Left lung (tissue), 10 donors: Measurements from ENCODE around the gene PCNT. TPM values are rescaled to one million over a fixed set of nuclear protein-coding genes. Genes with fewer than 3 reads are reported as not detected.

Source experiments
- ATAC-seq: fragments of 200-7000 bp; cut with Tn5 transposase; one replicate; pipeline ENCODE4 v1.9.1; 2020; ENCODE audit warnings: moderate library complexity
- DNase-seq, 4 donors: peaks; one replicate each; pipeline ENCODE4 v3.0.0-alpha.2; 2013 to 2020
- H3K27ac ChIP-seq, 2 donors: fragments of 200-600 bp; sonication (generic) in 1 of 2; one replicate each; pipeline versions ENCODE4 v1.5.0 to v1.8.0; 2020 to 2021
- H3K27me3 ChIP-seq, 2 donors: fragments of 200-600 bp; sonication (generic) in 1 of 2; one replicate each; pipeline versions ENCODE4 v1.5.0 to v1.8.0; 2020 to 2021
- H3K36me3 ChIP-seq, 2 donors: fragments of 200-600 bp; sonication (generic) in 1 of 2; one replicate each; pipeline versions ENCODE4 v1.5.0 to v1.8.0; 2020 to 2021
- H3K4me1 ChIP-seq, 2 donors: fragments of 200-600 bp; one replicate each; pipeline ENCODE4 v1.8.0; 2021
- H3K4me3 ChIP-seq, 2 donors: fragments of 200-600 bp; sonication (generic) in 1 of 2; one replicate each; pipeline versions ENCODE4 v1.5.0 to v1.8.0; 2020 to 2021; ENCODE audit warnings: mild to moderate bottlenecking in 1 of 2
- H3K9me3 ChIP-seq, 2 donors: fragments of 200-600 bp; sonication (generic) in 1 of 2; one replicate each; pipeline versions ENCODE4 v1.5.0 to v1.8.0; 2020 to 2021
- intact Hi-C, 2 donors: fragments of 100-400 bp; cut with DNase I; formaldehyde crosslinking; loops; one replicate each; pipeline versions ENCODE4 v1.11.2 to v1.14.2; 2022
- polyA plus RNA-seq, 6 donors: library from polyadenylated mRNA; unstranded; fragments of 120-200 nt; gene quantifications; one replicate each; pipeline ENCODE4 v1.2.1, GENCODE V29; 2013; ENCODE audit not compliant: insufficient read length in 6 of 6
- total RNA-seq, 2 donors: library from RNA; stranded (reverse); fragmentation: NEBNext Ultra II Directional; extraction: Animal tissue kit (Norgen Biotek cat#: 25700); gene quantifications; one replicate each; pipeline ENCODE4 v1.2.1, GENCODE V29; 2021
- TF ChIP-seq, protein P1 (sequence below), 2 donors: fragments of 200-600 bp; sonication (generic) in 1 of 2; IDR thresholded peaks; one replicate each; pipeline versions ENCODE4 v1.5.0 to v1.8.0; 2021; ENCODE audit warnings: antibody characterized with exemption in 2 of 2
- donor health status: DM: no; HTN: yes; CAD: no.
- donor health status: DM: no; HTN: no; CAD: no.

PCNT gene
- total and polyA plus RNA-seq, 8 donors, result 25.7 to 35.4 (median 32.4) TPM

DNA sequence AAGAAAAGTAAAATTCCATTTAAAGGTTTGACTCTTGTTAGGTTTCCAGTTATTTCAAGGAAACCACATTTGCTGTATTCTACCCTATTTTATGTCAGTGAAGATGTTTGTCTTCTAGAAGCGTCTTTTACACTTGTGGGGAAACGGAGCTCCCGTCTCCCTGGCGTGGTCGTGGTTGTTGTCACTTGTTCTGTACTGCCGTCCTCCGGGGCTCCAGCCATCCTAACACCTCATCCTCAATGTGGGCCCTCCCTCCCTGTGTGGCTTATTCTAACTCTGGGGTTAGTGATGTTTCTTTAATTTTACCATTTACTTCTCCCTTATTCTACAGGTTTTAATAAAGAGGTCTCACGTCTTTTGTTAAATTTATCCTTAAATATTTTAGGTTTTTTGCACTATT lies 82.0 kb downstream of the PCNT start:
- TF ChIP-seq, protein P1, sequence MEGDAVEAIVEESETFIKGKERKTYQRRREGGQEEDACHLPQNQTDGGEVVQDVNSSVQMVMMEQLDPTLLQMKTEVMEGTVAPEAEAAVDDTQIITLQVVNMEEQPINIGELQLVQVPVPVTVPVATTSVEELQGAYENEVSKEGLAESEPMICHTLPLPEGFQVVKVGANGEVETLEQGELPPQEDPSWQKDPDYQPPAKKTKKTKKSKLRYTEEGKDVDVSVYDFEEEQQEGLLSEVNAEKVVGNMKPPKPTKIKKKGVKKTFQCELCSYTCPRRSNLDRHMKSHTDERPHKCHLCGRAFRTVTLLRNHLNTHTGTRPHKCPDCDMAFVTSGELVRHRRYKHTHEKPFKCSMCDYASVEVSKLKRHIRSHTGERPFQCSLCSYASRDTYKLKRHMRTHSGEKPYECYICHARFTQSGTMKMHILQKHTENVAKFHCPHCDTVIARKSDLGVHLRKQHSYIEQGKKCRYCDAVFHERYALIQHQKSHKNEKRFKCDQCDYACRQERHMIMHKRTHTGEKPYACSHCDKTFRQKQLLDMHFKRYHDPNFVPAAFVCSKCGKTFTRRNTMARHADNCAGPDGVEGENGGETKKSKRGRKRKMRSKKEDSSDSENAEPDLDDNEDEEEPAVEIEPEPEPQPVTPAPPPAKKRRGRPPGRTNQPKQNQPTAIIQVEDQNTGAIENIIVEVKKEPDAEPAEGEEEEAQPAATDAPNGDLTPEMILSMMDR (IDR thresholded peaks at IDR 0.05), result no peak
- Histone ChIP-seq H3K27ac (no peak overlapping the region), H3K4me3 (no peak overlapping the region), H3K4me1 (no peaks in the 10 kb centered on the region), H3K27me3 (no peaks in the 10 kb centered on the region), H3K36me3 (peaks cover 0 to 64% of the 10 kb centered on the region in 2 donors), H3K9me3 (no peaks in the 10 kb centered on the region)
- intact Hi-C loops, result no loop called here
- peak in 1 of 4 donors; percentile 20 for DNase-seq
- no peak for ATAC-seq

DNA sequence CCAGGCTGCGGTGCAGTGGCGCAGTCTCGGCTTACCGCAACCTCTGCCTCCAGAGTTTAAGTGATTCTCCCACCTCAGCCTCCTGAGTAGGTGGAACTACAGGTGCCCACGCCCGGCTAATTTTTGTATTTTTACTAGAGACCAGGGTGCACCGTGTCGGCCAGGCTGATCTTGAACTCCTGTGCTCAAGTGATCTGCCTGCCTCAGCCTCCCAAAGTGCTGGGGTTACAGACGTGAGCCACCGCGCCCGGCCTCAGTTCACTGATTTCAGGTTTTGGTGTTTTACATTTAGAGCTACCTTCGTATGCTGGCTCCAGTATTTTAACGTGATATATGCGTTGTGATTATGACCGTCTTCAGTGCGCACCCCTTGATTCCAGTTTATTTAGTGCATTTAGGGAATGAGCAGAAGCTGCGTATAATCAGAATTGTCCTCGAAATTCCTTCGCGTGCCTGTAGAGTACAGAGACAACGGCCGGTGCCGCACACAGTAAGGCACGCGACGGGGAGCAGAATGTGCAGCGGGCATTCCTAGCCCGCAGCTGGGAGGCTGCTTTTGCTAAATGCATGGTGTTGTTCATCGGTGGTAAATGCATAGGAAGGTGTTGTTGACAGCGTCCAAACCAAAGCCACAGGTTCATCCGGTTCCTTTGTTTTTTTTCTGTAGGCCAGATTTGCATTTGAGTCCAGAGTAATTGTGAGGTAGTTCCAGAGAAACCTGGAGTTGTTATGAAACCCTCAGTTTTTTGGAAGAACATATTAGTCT lies 85.9 kb downstream of the PCNT start:
- intact Hi-C loops, result no loop called here
- DNase-seq, result peak in 1 of 4 donors; percentile 40
- no peak overlapping the region for H3K4me3 ChIP-seq
- no peaks in the 10 kb centered on the region for H3K9me3 ChIP-seq
- H3K4me1 ChIP-seq, result no peaks in the 10 kb centered on the region
- H3K27ac ChIP-seq, result no peak overlapping the region
- no peak for ATAC-seq
- no peaks in the 10 kb centered on the region for H3K27me3 ChIP-seq
- peaks cover 0 to 62% of the 10 kb centered on the region in 2 donors for H3K36me3 ChIP-seq
- TF ChIP-seq, protein P1 (IDR thresholded peaks at IDR 0.05), result no peak

DNA sequence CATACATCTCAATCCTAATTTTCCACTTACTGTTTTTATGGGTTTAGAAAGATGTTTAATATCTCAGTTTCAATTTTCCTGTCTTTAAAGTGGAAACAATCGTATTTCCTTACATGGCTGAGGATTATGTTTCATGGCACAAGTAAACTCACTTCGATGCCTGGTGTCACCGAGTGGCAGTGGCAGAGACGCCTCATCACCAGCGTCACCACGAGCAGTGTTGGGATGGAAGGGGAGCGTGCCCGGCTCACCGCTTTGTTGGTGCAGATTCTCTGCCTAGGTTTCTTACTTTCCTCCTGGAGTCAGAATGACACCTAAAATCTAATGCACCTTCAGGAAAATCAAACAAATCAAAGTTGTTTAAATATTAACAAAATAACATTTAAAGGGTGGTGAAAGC lies 86.6 kb downstream of the PCNT start:
- Histone ChIP-seq H3K4me1 (no peaks in the 10 kb centered on the region), H3K4me3 (no peak overlapping the region), H3K27me3 (no peaks in the 10 kb centered on the region), H3K27ac (no peak overlapping the region), H3K9me3 (no peaks in the 10 kb centered on the region), H3K36me3 (peaks cover 0 to 57% of the 10 kb centered on the region in 2 donors)
- ATAC-seq, result no peak
- TF ChIP-seq, protein P1 (IDR thresholded peaks at IDR 0.05), result no peak
- intact Hi-C loops, result no loop called here
- DNase-seq, result peak in 1 of 4 donors; percentile 40

DNA sequence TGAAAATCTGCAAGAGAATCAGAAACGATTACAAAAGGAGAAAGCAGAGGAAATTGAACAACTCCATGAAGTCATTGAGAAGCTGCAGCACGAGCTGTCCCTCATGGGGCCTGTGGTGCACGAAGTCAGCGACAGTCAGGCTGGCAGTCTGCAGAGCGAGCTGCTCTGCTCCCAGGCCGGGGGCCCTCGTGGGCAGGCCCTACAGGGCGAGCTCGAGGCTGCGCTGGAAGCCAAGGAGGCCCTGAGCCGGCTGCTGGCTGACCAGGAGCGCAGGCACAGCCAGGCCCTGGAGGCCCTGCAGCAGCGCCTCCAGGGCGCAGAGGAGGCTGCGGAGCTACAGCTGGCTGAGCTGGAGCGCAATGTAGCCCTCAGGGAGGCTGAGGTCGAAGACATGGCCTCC lies 87.3 kb downstream of the PCNT start:
- TF ChIP-seq, protein P1 (IDR thresholded peaks at IDR 0.05), result no peak
- intact Hi-C loops, result no loop called here
- Histone ChIP-seq H3K27me3 (no peaks in the 10 kb centered on the region), H3K27ac (no peak overlapping the region), H3K4me1 (no peaks in the 10 kb centered on the region), H3K9me3 (no peaks in the 10 kb centered on the region), H3K36me3 (peaks cover 0 to 60% of the 10 kb centered on the region in 2 donors), H3K4me3 (no peak overlapping the region)
- ATAC-seq, result no peak
- peak in 1 of 4 donors; percentile 63 for DNase-seq

DNA sequence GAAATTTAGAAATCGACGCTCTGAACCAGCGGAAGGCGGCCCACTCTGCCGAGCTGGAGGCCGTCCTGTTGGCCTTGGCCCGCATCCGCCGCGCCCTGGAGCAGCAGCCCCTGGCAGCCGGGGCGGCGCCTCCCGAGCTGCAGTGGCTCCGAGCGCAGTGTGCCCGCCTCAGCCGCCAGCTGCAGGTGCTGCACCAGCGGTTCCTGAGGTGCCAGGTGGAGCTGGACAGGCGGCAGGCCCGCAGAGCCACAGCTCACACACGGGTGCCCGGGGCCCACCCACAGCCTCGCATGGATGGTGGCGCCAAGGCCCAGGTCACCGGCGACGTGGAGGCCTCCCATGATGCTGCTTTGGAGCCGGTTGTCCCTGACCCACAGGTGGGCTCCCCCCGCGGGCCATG lies 87.7 kb downstream of the PCNT start:
- Histone ChIP-seq H3K4me1 (no peaks in the 10 kb centered on the region), H3K4me3 (no peak overlapping the region), H3K27ac (no peak overlapping the region), H3K27me3 (no peaks in the 10 kb centered on the region), H3K9me3 (no peaks in the 10 kb centered on the region), H3K36me3 (peaks cover 0 to 64% of the 10 kb centered on the region in 2 donors)
- intact Hi-C loops, result no loop called here
- peak in 1 of 4 donors; percentile 74 for DNase-seq
- ATAC-seq, result no peak
- TF ChIP-seq, protein P1 (IDR thresholded peaks at IDR 0.05), result no peak
